ENCODE data around the gene BICDL2. TPM values are rescaled to one million over a fixed set of nuclear protein-coding genes. Genes with fewer than 3 reads are reported as not detected.

The BICDL2 gene
- total and polyA plus RNA-seq, 9 of the 15 experiments (the other 6 are each of a cell fraction or from before 2014, with no cell fraction given): 0.09 to 0.28 (median 0.09) TPM; not detected in 6

DNA sequence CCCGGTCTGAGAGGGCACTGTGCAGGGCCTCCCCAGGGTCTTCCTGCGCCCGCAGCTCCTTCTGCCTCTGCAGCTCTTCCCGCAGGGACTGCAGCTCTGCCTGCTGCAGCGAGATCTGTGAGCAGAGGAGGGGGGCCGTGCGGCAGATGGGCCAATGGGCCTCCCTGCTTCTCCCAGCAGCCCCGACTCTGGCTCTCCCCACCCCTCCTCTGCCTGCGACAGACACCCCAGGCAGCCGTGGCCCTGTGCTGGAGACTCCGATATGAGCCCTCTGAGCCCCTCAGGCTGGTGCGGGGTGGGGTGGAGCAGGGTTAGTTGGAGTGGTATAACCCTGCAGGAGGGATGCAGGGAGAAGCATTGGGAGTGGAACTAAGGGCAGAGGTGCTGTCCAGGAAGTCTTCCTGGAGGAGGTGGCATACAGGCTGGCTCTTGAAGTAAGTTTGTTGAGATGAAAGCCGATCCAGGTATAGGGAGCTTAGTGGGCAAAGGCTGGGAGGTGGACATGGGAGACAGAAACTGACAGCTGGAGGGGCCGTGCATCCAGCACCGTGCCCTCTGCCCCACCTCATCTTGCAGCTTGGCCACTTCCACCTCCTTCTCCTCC lies 7.9 kb downstream of the BICDL2 start (continued):
- TF ChIP-seq, protein P1, sequence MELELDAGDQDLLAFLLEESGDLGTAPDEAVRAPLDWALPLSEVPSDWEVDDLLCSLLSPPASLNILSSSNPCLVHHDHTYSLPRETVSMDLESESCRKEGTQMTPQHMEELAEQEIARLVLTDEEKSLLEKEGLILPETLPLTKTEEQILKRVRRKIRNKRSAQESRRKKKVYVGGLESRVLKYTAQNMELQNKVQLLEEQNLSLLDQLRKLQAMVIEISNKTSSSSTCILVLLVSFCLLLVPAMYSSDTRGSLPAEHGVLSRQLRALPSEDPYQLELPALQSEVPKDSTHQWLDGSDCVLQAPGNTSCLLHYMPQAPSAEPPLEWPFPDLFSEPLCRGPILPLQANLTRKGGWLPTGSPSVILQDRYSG (tag; conservative IDR thresholded peaks at IDR 0.05; ENCODE audit: low read depth): no peak
- TF ChIP-seq, protein P2, sequence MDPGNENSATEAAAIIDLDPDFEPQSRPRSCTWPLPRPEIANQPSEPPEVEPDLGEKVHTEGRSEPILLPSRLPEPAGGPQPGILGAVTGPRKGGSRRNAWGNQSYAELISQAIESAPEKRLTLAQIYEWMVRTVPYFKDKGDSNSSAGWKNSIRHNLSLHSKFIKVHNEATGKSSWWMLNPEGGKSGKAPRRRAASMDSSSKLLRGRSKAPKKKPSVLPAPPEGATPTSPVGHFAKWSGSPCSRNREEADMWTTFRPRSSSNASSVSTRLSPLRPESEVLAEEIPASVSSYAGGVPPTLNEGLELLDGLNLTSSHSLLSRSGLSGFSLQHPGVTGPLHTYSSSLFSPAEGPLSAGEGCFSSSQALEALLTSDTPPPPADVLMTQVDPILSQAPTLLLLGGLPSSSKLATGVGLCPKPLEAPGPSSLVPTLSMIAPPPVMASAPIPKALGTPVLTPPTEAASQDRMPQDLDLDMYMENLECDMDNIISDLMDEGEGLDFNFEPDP (CRISPR knock-in tag; IDR thresholded peaks at IDR 0.05): no peak
- TF ChIP-seq, protein P3, sequence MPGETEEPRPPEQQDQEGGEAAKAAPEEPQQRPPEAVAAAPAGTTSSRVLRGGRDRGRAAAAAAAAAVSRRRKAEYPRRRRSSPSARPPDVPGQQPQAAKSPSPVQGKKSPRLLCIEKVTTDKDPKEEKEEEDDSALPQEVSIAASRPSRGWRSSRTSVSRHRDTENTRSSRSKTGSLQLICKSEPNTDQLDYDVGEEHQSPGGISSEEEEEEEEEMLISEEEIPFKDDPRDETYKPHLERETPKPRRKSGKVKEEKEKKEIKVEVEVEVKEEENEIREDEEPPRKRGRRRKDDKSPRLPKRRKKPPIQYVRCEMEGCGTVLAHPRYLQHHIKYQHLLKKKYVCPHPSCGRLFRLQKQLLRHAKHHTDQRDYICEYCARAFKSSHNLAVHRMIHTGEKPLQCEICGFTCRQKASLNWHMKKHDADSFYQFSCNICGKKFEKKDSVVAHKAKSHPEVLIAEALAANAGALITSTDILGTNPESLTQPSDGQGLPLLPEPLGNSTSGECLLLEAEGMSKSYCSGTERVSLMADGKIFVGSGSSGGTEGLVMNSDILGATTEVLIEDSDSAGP (CRISPR knock-in tag; IDR thresholded peaks at IDR 0.05): no peak
- TF ChIP-seq BDP1 (IDR thresholded peaks at IDR 0.05; ENCODE audit: insufficient read depth, insufficient read length): no peak
- TF ChIP-seq, protein P4, sequence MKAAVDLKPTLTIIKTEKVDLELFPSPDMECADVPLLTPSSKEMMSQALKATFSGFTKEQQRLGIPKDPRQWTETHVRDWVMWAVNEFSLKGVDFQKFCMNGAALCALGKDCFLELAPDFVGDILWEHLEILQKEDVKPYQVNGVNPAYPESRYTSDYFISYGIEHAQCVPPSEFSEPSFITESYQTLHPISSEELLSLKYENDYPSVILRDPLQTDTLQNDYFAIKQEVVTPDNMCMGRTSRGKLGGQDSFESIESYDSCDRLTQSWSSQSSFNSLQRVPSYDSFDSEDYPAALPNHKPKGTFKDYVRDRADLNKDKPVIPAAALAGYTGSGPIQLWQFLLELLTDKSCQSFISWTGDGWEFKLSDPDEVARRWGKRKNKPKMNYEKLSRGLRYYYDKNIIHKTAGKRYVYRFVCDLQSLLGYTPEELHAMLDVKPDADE (conservative IDR thresholded peaks at IDR 0.05; ENCODE audit: control insufficient read depth, low read depth, low read length): no peak
- TF ChIP-seq, protein P5, sequence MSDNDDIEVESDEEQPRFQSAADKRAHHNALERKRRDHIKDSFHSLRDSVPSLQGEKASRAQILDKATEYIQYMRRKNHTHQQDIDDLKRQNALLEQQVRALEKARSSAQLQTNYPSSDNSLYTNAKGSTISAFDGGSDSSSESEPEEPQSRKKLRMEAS (CRISPR knock-in tag; IDR thresholded peaks at IDR 0.05): no peak
- no peak for TF ChIP-seq MYC (IDR thresholded peaks at IDR 0.05; ENCODE audit: low read depth, low read length)
- no peak for TF ChIP-seq MYC (CRISPR knock-in tag; IDR thresholded peaks at IDR 0.05; ENCODE audit: borderline replicate concordance, low read depth)
- TF ChIP-seq, protein P6, sequence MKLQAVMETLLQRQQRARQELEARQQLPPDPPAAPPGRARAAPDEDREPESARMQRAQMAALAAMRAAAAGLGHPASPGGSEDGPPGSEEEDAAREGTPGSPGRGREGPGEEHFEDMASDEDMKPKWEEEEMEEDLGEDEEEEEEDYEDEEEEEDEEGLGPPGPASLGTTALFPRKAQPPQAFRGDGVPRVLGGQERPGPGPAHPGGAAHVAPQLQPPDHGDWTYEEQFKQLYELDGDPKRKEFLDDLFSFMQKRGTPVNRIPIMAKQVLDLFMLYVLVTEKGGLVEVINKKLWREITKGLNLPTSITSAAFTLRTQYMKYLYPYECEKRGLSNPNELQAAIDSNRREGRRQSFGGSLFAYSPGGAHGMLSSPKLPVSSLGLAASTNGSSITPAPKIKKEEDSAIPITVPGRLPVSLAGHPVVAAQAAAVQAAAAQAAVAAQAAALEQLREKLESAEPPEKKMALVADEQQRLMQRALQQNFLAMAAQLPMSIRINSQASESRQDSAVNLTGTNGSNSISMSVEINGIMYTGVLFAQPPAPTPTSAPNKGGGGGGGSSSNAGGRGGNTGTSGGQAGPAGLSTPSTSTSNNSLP (IDR thresholded peaks at IDR 0.05; ENCODE audit: borderline replicate concordance, low read depth, low read length): no peak
- TF ChIP-seq MAFF (IDR thresholded peaks at IDR 0.05; ENCODE audit: low read length): no peak
- TF ChIP-seq SMARCB1 (IDR thresholded peaks at IDR 0.05; ENCODE audit: insufficient read length, low read depth): no peak
- no peak for TF ChIP-seq HMG20A (CRISPR knock-in tag; conservative IDR thresholded peaks at IDR 0.05)
- no peak for TF ChIP-seq HNRNPUL1 (IDR thresholded peaks at IDR 0.05; ENCODE audit: low read length)
- TF ChIP-seq CREM (IDR thresholded peaks at IDR 0.05; ENCODE audit: low read depth): no peak
- TF ChIP-seq, protein P7, sequence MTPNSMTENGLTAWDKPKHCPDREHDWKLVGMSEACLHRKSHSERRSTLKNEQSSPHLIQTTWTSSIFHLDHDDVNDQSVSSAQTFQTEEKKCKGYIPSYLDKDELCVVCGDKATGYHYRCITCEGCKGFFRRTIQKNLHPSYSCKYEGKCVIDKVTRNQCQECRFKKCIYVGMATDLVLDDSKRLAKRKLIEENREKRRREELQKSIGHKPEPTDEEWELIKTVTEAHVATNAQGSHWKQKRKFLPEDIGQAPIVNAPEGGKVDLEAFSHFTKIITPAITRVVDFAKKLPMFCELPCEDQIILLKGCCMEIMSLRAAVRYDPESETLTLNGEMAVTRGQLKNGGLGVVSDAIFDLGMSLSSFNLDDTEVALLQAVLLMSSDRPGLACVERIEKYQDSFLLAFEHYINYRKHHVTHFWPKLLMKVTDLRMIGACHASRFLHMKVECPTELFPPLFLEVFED (CRISPR knock-in tag; conservative IDR thresholded peaks at IDR 0.05): no peak
- TF ChIP-seq, protein P8, sequence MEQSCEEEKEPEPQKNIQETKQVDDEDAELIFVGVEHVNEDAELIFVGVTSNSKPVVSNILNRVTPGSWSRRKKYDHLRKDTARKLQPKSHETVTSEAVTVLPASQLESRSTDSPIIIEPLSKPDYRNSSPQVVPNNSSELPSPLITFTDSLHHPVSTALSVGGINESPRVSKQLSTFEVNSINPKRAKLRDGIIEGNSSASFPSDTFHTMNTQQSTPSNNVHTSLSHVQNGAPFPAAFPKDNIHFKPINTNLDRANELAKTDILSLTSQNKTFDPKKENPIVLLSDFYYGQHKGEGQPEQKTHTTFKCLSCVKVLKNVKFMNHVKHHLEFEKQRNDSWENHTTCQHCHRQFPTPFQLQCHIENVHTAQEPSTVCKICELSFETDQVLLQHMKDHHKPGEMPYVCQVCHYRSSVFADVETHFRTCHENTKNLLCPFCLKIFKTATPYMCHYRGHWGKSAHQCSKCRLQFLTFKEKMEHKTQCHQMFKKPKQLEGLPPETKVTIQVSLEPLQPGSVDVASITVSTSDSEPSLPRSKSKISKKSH (CRISPR knock-in tag; IDR thresholded peaks at IDR 0.05): no peak

Data from K562 (cell line).